GM12878 (cell line): ENCODE measurements around the gene PKD1L1. TPM values are rescaled to one million over a fixed set of nuclear protein-coding genes. Genes with fewer than 3 reads are reported as not detected.
A peak's percentile ranks its signal among the peaks of the same experiment; 100 is the strongest.

ENCODE experiments used
- ATF7 ChIP-seq: fragments of 450-650 bp; IDR thresholded peaks from 2 replicates; pipeline ENCODE4 v1.6.1; 2016; ENCODE audit warnings: low read depth, mild to moderate bottlenecking
- BACH1 ChIP-seq: fragments of 450-650 bp; IDR thresholded peaks from 2 replicates; pipeline ENCODE4 v1.6.1; 2017; ENCODE audit warnings: mild to moderate bottlenecking, borderline replicate concordance
- EP300 ChIP-seq, 2 experiments: fragments of 150-350 bp in 1 of 2; IDR thresholded peaks; 2 replicates each; pipeline ENCODE4 v1.6.1; 2011 to 2012; ENCODE audit warnings: low read depth in 2 of 2, low read length in 2 of 2, borderline replicate concordance in 1 of 2, improper control_type of control experiment in 1 of 2, inconsistent platforms in 1 of 2; ENCODE audit not compliant: control insufficient read depth in 1 of 2
- JUNB ChIP-seq: IDR thresholded peaks from 2 replicates; pipeline ENCODE4 v1.6.1; 2016; ENCODE audit warnings: antibody characterized with exemption, mild to moderate bottlenecking
- MTA3 ChIP-seq: IDR thresholded peaks from 2 replicates; pipeline ENCODE4 v1.6.1; 2012; ENCODE audit warnings: low read length, inconsistent platforms, borderline replicate concordance
- NR2C1 ChIP-seq: fragments of 450-650 bp; IDR thresholded peaks from 2 replicates; pipeline ENCODE4 v1.6.1; 2017; ENCODE audit warnings: antibody characterized with exemption, mild to moderate bottlenecking, moderate library complexity
- RB1 ChIP-seq: fragments of 450-650 bp; formaldehyde crosslinking; IDR thresholded peaks from 2 replicates; pipeline ENCODE4 v1.6.1; 2017; ENCODE audit warnings: mild to moderate bottlenecking, borderline replicate concordance
- SIN3A ChIP-seq: IDR thresholded peaks from 2 replicates; pipeline ENCODE4 v1.6.1; 2012; ENCODE audit warnings: low read depth, low read length, improper control_type of control experiment
- TBL1XR1 ChIP-seq: IDR thresholded peaks from 2 replicates; pipeline ENCODE4 v1.6.1; 2012; ENCODE audit warnings: low read depth, low read length, improper control_type of control experiment
- TCF12 ChIP-seq: IDR thresholded peaks from 2 replicates; pipeline ENCODE4 v1.6.1; 2011; ENCODE audit warnings: low read depth, mild to moderate bottlenecking, low read length
- ZZZ3 ChIP-seq: IDR thresholded peaks from 2 replicates; pipeline ENCODE4 v1.6.1; 2011; ENCODE audit warnings: low read depth; ENCODE audit not compliant: control insufficient read depth, insufficient read length
- polyA plus RNA-seq, 11 experiments: library from polyadenylated mRNA; depleted of rRNA in 4 of 11; unstranded in 6 of 11; stranded (reverse) in 5 of 11; fragments of >200 nt; fragmentation: Nextera tagmentation in 4 of 11; fragmentation: Illumina TruSeq in 1 of 11; extraction: Ambion mirVana in 4 of 11; extraction: Trizol in 1 of 11; gene quantifications; 1 replicate in 1 of 11; 2 replicates in 10 of 11; pipeline versions ENCODE4 v1.2.1 to v1.2.3, GENCODE V29; 2011 to 2016; ENCODE audit warnings: inconsistent platforms in 2 of 11, missing spikeins in 2 of 11, low read depth in 1 of 11
- total RNA-seq, 4 experiments: library from RNA; depleted of rRNA in 3 of 4; stranded (reverse); fragments of >200 nt in 3 of 4; fragmentation: Illumina TruSeq in 1 of 4; extraction: Trizol in 1 of 4; gene quantifications; 2 replicates each; pipeline versions ENCODE4 v1.2.1 to v1.2.3, GENCODE V29; 2013 to 2021
- TF ChIP-seq, protein P1 (sequence below): fragments of 450-650 bp; IDR thresholded peaks from 2 replicates; pipeline ENCODE4 v1.6.1; 2017; ENCODE audit warnings: mild to moderate bottlenecking, moderate library complexity
- TF ChIP-seq, protein P2 (sequence below): IDR thresholded peaks from 2 replicates; pipeline ENCODE4 v1.6.1; 2011; ENCODE audit warnings: low read depth, mild to moderate bottlenecking, low read length, moderate library complexity, borderline replicate concordance; ENCODE audit errors: extremely low read depth
- TF ChIP-seq, protein P3 (sequence below): fragments of 450-650 bp; IDR thresholded peaks from 2 replicates; pipeline ENCODE4 v1.6.1; 2017; ENCODE audit warnings: antibody characterized with exemption, mild to moderate bottlenecking, moderate library complexity
- TF ChIP-seq, protein P4 (sequence below): IDR thresholded peaks from 2 replicates; pipeline ENCODE4 v1.6.1; 2011; ENCODE audit warnings: borderline replicate concordance, low read depth, mild to moderate bottlenecking, moderate library complexity, low read length; ENCODE audit not compliant: insufficient read depth, poor library complexity, severe bottlenecking
- TF ChIP-seq, protein P5 (sequence below): fragments of 450-650 bp; IDR thresholded peaks from 2 replicates; pipeline ENCODE4 v1.6.1; 2016; ENCODE audit warnings: mild to moderate bottlenecking

The PKD1L1 gene
- total and polyA plus RNA-seq, 10 of the 15 experiments (the other 5 are each of a cell fraction or from before 2014, with no cell fraction given): under 0.01 to 0.05 (median 0.02) TPM; not detected in 3

DNA sequence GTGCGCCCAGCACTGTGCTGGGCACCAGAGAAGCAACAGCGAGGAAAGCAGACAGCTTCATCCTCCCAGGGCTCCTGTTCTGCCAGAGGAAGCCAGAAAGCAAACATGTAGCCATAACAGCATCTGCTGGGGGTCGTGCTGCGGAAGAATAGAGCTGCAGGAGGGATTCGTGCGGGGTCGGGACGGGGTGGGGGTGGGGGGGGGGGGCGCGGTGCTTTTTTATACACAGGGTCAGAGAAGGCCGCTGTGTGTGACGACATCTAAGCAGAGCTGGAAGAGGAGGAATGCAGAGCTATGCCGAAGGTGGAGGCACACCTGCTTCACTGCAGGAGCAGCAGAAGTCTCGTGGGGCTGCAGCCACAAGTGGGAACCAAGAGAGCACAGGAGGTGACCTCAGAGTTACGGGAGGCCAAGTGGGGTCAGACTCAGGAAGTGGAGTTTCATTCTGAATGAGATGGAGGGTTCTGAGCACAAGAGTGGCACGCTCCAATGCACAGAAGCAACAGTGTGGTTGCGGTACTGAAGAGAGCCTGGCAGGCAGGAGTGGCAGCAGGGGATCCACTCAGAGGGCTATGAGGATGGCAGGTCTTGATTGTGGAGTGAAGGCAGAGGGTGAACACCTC is 11.1 kb downstream of the PKD1L1 start (continued):
- TF ChIP-seq, protein P1, sequence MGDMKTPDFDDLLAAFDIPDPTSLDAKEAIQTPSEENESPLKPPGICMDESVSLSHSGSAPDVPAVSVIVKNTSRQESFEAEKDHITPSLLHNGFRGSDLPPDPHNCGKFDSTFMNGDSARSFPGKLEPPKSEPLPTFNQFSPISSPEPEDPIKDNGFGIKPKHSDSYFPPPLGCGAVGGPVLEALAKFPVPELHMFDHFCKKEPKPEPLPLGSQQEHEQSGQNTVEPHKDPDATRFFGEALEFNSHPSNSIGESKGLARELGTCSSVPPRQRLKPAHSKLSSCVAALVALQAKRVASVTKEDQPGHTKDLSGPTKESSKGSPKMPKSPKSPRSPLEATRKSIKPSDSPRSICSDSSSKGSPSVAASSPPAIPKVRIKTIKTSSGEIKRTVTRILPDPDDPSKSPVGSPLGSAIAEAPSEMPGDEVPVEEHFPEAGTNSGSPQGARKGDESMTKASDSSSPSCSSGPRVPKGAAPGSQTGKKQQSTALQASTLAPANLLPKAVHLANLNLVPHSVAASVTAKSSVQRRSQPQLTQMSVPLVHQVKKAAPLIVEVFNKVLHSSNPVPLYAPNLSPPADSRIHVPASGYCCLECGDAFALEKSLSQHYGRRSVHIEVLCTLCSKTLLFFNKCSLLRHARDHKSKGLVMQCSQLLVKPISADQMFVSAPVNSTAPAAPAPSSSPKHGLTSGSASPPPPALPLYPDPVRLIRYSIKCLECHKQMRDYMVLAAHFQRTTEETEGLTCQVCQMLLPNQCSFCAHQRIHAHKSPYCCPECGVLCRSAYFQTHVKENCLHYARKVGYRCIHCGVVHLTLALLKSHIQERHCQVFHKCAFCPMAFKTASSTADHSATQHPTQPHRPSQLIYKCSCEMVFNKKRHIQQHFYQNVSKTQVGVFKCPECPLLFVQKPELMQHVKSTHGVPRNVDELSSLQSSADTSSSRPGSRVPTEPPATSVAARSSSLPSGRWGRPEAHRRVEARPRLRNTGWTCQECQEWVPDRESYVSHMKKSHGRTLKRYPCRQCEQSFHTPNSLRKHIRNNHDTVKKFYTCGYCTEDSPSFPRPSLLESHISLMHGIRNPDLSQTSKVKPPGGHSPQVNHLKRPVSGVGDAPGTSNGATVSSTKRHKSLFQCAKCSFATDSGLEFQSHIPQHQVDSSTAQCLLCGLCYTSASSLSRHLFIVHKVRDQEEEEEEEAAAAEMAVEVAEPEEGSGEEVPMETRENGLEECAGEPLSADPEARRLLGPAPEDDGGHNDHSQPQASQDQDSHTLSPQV: no peak
- no peak for TF ChIP-seq SIN3A
- peak; percentile 89 for TF ChIP-seq BACH1
- no peak for TF ChIP-seq RB1
- TF ChIP-seq ATF7: peak; percentile 96
- peak; percentile 100 for TF ChIP-seq TBL1XR1
- TF ChIP-seq NR2C1: 0 out of 2 replicates have a peak, but pooled peaks have one; percentile 11
- TF ChIP-seq, protein P2, sequence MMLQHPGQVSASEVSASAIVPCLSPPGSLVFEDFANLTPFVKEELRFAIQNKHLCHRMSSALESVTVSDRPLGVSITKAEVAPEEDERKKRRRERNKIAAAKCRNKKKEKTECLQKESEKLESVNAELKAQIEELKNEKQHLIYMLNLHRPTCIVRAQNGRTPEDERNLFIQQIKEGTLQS: no peak
- TF ChIP-seq TCF12: peak; percentile 99
- TF ChIP-seq, protein P3, sequence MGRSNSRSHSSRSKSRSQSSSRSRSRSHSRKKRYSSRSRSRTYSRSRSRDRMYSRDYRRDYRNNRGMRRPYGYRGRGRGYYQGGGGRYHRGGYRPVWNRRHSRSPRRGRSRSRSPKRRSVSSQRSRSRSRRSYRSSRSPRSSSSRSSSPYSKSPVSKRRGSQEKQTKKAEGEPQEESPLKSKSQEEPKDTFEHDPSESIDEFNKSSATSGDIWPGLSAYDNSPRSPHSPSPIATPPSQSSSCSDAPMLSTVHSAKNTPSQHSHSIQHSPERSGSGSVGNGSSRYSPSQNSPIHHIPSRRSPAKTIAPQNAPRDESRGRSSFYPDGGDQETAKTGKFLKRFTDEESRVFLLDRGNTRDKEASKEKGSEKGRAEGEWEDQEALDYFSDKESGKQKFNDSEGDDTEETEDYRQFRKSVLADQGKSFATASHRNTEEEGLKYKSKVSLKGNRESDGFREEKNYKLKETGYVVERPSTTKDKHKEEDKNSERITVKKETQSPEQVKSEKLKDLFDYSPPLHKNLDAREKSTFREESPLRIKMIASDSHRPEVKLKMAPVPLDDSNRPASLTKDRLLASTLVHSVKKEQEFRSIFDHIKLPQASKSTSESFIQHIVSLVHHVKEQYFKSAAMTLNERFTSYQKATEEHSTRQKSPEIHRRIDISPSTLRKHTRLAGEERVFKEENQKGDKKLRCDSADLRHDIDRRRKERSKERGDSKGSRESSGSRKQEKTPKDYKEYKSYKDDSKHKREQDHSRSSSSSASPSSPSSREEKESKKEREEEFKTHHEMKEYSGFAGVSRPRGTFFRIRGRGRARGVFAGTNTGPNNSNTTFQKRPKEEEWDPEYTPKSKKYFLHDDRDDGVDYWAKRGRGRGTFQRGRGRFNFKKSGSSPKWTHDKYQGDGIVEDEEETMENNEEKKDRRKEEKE: no peak
- TF ChIP-seq, protein P4, sequence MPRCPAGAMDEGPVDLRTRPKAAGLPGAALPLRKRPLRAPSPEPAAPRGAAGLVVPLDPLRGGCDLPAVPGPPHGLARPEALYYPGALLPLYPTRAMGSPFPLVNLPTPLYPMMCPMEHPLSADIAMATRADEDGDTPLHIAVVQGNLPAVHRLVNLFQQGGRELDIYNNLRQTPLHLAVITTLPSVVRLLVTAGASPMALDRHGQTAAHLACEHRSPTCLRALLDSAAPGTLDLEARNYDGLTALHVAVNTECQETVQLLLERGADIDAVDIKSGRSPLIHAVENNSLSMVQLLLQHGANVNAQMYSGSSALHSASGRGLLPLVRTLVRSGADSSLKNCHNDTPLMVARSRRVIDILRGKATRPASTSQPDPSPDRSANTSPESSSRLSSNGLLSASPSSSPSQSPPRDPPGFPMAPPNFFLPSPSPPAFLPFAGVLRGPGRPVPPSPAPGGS: peak; percentile 95
- peak; percentile 98 for TF ChIP-seq MTA3
- TF ChIP-seq, protein P5, sequence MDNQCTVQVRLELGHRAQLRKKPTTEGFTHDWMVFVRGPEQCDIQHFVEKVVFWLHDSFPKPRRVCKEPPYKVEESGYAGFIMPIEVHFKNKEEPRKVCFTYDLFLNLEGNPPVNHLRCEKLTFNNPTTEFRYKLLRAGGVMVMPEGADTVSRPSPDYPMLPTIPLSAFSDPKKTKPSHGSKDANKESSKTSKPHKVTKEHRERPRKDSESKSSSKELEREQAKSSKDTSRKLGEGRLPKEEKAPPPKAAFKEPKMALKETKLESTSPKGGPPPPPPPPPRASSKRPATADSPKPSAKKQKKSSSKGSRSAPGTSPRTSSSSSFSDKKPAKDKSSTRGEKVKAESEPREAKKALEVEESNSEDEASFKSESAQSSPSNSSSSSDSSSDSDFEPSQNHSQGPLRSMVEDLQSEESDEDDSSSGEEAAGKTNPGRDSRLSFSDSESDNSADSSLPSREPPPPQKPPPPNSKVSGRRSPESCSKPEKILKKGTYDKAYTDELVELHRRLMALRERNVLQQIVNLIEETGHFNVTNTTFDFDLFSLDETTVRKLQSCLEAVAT: peak; percentile 97
- peak; percentile 97 for TF ChIP-seq JUNB
- TF ChIP-seq ZZZ3: no peak
- TF ChIP-seq EP300 (IDR thresholded peaks at IDR 0.05; ENCODE audit: borderline replicate concordance in 1 of 2, control insufficient read depth in 1 of 2, low read depth in 2 of 2, low read length in 2 of 2): peak; percentile 94 to 98
